H1 (cell line): ENCODE measurements around the gene ACY1. TPM values are rescaled to one million over a fixed set of nuclear protein-coding genes. Genes with fewer than 3 reads are reported as not detected.

Source experiments
- BACH1 ChIP-seq: IDR thresholded peaks from 2 replicates; pipeline ENCODE4 v1.6.1; 2012; ENCODE audit warnings: low read length, improper control_type of control experiment
- HDAC6 ChIP-seq: IDR thresholded peaks from one replicate; pipeline ENCODE4 v1.7.1; 2012; ENCODE audit warnings: low read depth, mild to moderate bottlenecking, inconsistent platforms, low read length, moderate library complexity
- JUND ChIP-seq: IDR thresholded peaks from 2 replicates; pipeline ENCODE4 v1.6.1; 2011; ENCODE audit warnings: mild to moderate bottlenecking, improper control_type of control experiment, low read length
- SP1 ChIP-seq: IDR thresholded peaks from 2 replicates; pipeline ENCODE4 v1.6.1; 2011; ENCODE audit warnings: low read depth, low read length
- polyA plus RNA-seq, 7 experiments: library from polyadenylated mRNA; depleted of rRNA in 3 of 7; stranded (reverse) in 5 of 7; unstranded in 2 of 7; fragments of >200 nt in 5 of 7; fragments of 200-250 nt in 2 of 7; gene quantifications; 1 replicate in 5 of 7; 2 replicates in 1 of 7; 4 replicates in 1 of 7; pipeline versions ENCODE4 v1.2.1 to v1.2.3, GENCODE V29; 2011 to 2013; ENCODE audit warnings: missing spikeins in 2 of 7, mixed read lengths in 2 of 7
- total RNA-seq: library from RNA; stranded (reverse); fragmentation: NEBNext Ultra II Directional; extraction: Animal tissue kit (Norgen Biotek cat#: 25700); gene quantifications from 2 replicates; pipeline ENCODE4 v1.2.1, GENCODE V29; 2021
- TF ChIP-seq, protein P1 (sequence below), 3 experiments: IDR thresholded peaks; 1 replicate in 2 of 3; 2 replicates in 1 of 3; pipeline versions ENCODE4 v1.5.1 to v1.6.1; 2011; ENCODE audit warnings: low read length in 3 of 3, mild to moderate bottlenecking in 3 of 3, inconsistent platforms in 2 of 3, low read depth in 1 of 3, moderate library complexity in 1 of 3; ENCODE audit not compliant: insufficient read depth in 1 of 3; ENCODE audit errors: control extremely low read depth in 1 of 3

The ACY1 gene
- total and polyA plus RNA-seq, 2 of the 8 experiments (the other 6 are each of a cell fraction or from before 2014, with no cell fraction given) = 48.3 to 113 TPM

- TF ChIP-seq JUND (no peak), BACH1 (no peak), SP1 (no peak), HDAC6 (no peak)
- TF ChIP-seq, protein P1, sequence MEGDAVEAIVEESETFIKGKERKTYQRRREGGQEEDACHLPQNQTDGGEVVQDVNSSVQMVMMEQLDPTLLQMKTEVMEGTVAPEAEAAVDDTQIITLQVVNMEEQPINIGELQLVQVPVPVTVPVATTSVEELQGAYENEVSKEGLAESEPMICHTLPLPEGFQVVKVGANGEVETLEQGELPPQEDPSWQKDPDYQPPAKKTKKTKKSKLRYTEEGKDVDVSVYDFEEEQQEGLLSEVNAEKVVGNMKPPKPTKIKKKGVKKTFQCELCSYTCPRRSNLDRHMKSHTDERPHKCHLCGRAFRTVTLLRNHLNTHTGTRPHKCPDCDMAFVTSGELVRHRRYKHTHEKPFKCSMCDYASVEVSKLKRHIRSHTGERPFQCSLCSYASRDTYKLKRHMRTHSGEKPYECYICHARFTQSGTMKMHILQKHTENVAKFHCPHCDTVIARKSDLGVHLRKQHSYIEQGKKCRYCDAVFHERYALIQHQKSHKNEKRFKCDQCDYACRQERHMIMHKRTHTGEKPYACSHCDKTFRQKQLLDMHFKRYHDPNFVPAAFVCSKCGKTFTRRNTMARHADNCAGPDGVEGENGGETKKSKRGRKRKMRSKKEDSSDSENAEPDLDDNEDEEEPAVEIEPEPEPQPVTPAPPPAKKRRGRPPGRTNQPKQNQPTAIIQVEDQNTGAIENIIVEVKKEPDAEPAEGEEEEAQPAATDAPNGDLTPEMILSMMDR (IDR thresholded peaks at IDR 0.05; ENCODE audit: control extremely low read depth in 1 of 3, insufficient read depth in 1 of 3, low read depth in 1 of 3, low read length in 3 of 3) = no peak
These were observed 923 bp downstream of the ACY1 start (continued) for GRCh38 chr3:51984269-51984647.
